ENCODE results near the gene KCTD14.
"Not testable (repeated sequence)": the region's sequence is repeated elsewhere in the genome, so short reads cannot be mapped to it uniquely, and the experiment has no call there.

KCTD14 gene

GRCh38 chr11:78025378-78025777 is 2.3 kb upstream of the KCTD14 start:
- ATAC-seq (replicated peaks): no peak
- H3K36me3 Mint-ChIP-seq: peaks cover 0 to 2% of the 10 kb centered on the region in 2 donors
- H3K9me3 Mint-ChIP-seq: peaks cover 4% of the 10 kb centered on the region in 2 donors
- no peak for DNase-seq
- H3K4me3 Mint-ChIP-seq: no peak overlapping the region
- H3K4me1 Mint-ChIP-seq: peaks cover 3 to 9% of the 10 kb centered on the region in 2 donors
- H3K27ac Mint-ChIP-seq: no peak overlapping the region
- peaks cover 22 to 26% of the 10 kb centered on the region in 2 donors for H3K27me3 Mint-ChIP-seq

- DNase-seq (no peak), ATAC-seq (replicated peaks) (no peak)
- peaks cover 22 to 26% of the 10 kb centered on the region in 2 donors for H3K27me3 Mint-ChIP-seq
- H3K4me3 Mint-ChIP-seq: no peak overlapping the region
- peaks cover 3 to 9% of the 10 kb centered on the region in 2 donors for H3K4me1 Mint-ChIP-seq
- no peak overlapping the region for H3K27ac Mint-ChIP-seq
- H3K9me3 Mint-ChIP-seq: peaks cover 4% of the 10 kb centered on the region in 2 donors
- peaks cover 0 to 2% of the 10 kb centered on the region in 2 donors for H3K36me3 Mint-ChIP-seq
Observed at GRCh38 chr11:78023426-78023825, 350 bp upstream of the KCTD14 start.

GRCh38 chr11:78021611-78022010 is 1.5 kb downstream of the KCTD14 start:
- no peak for DNase-seq
- no peaks in the 10 kb centered on the region for H3K9me3 Mint-ChIP-seq
- no peak overlapping the region for H3K27ac Mint-ChIP-seq
- no peak for ATAC-seq (replicated peaks)
- H3K36me3 Mint-ChIP-seq: peaks cover 0 to 2% of the 10 kb centered on the region in 2 donors
- peaks cover 3 to 9% of the 10 kb centered on the region in 2 donors for H3K4me1 Mint-ChIP-seq
- H3K4me3 Mint-ChIP-seq: no peak overlapping the region
- peaks cover 22 to 26% of the 10 kb centered on the region in 2 donors for H3K27me3 Mint-ChIP-seq

- ATAC-seq (replicated peaks): no peak
Observed at GRCh38 chr11:78020246-78020645, 2.8 kb downstream of the KCTD14 start.

GRCh38 chr11:78019808-78020207 is 3.3 kb downstream of the KCTD14 start:
- no peak for ATAC-seq (replicated peaks)
- Mint-ChIP-seq H3K4me1 (peaks cover 3 to 9% of the 10 kb centered on the region in 2 donors), H3K27me3 (peaks cover 22 to 26% of the 10 kb centered on the region in 2 donors), H3K27ac (no peak overlapping the region), H3K4me3 (no peak overlapping the region), H3K9me3 (no peaks in the 10 kb centered on the region), H3K36me3 (no peaks in the 10 kb centered on the region)
- DNase-seq: no peak

More at GRCh38 chr11:78020246-78020645, 2.8 kb downstream of the KCTD14 start:
- no peak overlapping the region for H3K4me3 Mint-ChIP-seq
- no peaks in the 10 kb centered on the region for H3K36me3 Mint-ChIP-seq
- peaks cover 3 to 9% of the 10 kb centered on the region in 2 donors for H3K4me1 Mint-ChIP-seq
- peaks cover 22 to 26% of the 10 kb centered on the region in 2 donors for H3K27me3 Mint-ChIP-seq
- H3K9me3 Mint-ChIP-seq: no peaks in the 10 kb centered on the region
- DNase-seq: no peak
- H3K27ac Mint-ChIP-seq: no peak overlapping the region

GRCh38 chr11:78015878-78016277 is 7.2 kb downstream of the KCTD14 start:
- H3K4me1 Mint-ChIP-seq: no peaks in the 10 kb centered on the region
- no peak overlapping the region for H3K27ac Mint-ChIP-seq
- H3K36me3 Mint-ChIP-seq: no peaks in the 10 kb centered on the region
- no peak overlapping the region for H3K4me3 Mint-ChIP-seq
- H3K9me3 Mint-ChIP-seq: no peaks in the 10 kb centered on the region
- peaks cover 0 to 4% of the 10 kb centered on the region in 2 donors for H3K27me3 Mint-ChIP-seq
- ATAC-seq (replicated peaks) (no peak), DNase-seq (no peak)

- ATAC-seq (replicated peaks); H3K4me1 Mint-ChIP-seq: not testable (repeated sequence)
Observed at GRCh38 chr11:78014937-78015520, 8.0 kb downstream of the KCTD14 start.

GRCh38 chr11:78011301-78011700 is 11.8 kb downstream of the KCTD14 start:
- H3K4me1 Mint-ChIP-seq: no peaks in the 10 kb centered on the region
- peaks cover 1 to 4% of the 10 kb centered on the region in 2 donors for H3K27me3 Mint-ChIP-seq
- H3K9me3 Mint-ChIP-seq: no peaks in the 10 kb centered on the region
- ATAC-seq (replicated peaks) (no peak), DNase-seq (no peak)
- H3K4me3 Mint-ChIP-seq: no peak overlapping the region
- H3K36me3 Mint-ChIP-seq: no peaks in the 10 kb centered on the region
- H3K27ac Mint-ChIP-seq: no peak overlapping the region

More at GRCh38 chr11:78014937-78015520, 8.0 kb downstream of the KCTD14 start:
- DNase-seq, H3K9me3 Mint-ChIP-seq, H3K36me3 Mint-ChIP-seq, H3K27ac Mint-ChIP-seq, H3K27me3 Mint-ChIP-seq, H3K4me3 Mint-ChIP-seq: not testable (repeated sequence)

- Mint-ChIP-seq H3K27me3 (peaks cover 5 to 8% of the 10 kb centered on the region in 2 donors), H3K27ac (no peak overlapping the region), H3K9me3 (no peaks in the 10 kb centered on the region), H3K36me3 (no peaks in the 10 kb centered on the region), H3K4me1 (no peaks in the 10 kb centered on the region), H3K4me3 (no peak overlapping the region)
- no peak for ATAC-seq (replicated peaks)
- DNase-seq: no peak
Observed at GRCh38 chr11:78010755-78011154, 12.3 kb downstream of the KCTD14 start.

- H3K4me3 Mint-ChIP-seq: no peak overlapping the region
Observed at GRCh38 chr11:78010304-78010703, 12.8 kb downstream of the KCTD14 start.

GRCh38 chr11:78009062-78009461 is 14.0 kb downstream of the KCTD14 start:
- DNase-seq (no peak), ATAC-seq (replicated peaks) (no peak)
- no peaks in the 10 kb centered on the region for H3K4me1 Mint-ChIP-seq
- no peaks in the 10 kb centered on the region for H3K9me3 Mint-ChIP-seq
- no peak overlapping the region for H3K27ac Mint-ChIP-seq
- H3K27me3 Mint-ChIP-seq: peaks cover 4 to 5% of the 10 kb centered on the region in 2 donors
- no peaks in the 10 kb centered on the region for H3K36me3 Mint-ChIP-seq
- H3K4me3 Mint-ChIP-seq: no peak overlapping the region

More at GRCh38 chr11:78010304-78010703, 12.8 kb downstream of the KCTD14 start:
- Mint-ChIP-seq H3K36me3 (no peaks in the 10 kb centered on the region), H3K27ac (no peak overlapping the region), H3K4me1 (no peaks in the 10 kb centered on the region), H3K27me3 (peaks cover 5 to 8% of the 10 kb centered on the region in 2 donors), H3K9me3 (no peaks in the 10 kb centered on the region)
- DNase-seq: no peak
- no peak for ATAC-seq (replicated peaks)

GRCh38 chr11:78000193-78000592 is 22.9 kb downstream of the KCTD14 start:
- ATAC-seq (replicated peaks) (peak; percentile 82 to 87), DNase-seq (peak; percentile 20)
- H3K9me3 Mint-ChIP-seq: no peaks in the 10 kb centered on the region

GRCh38 chr11:77999446-78000030 is 23.5 kb downstream of the KCTD14 start:
- ATAC-seq (replicated peaks) (peak in 1 of 2 donors; percentile 17), DNase-seq (no peak)
- Mint-ChIP-seq H3K4me1 (peaks cover 12 to 34% of the 10 kb centered on the region in 2 donors), H3K9me3 (no peaks in the 10 kb centered on the region), H3K27me3 (no peaks in the 10 kb centered on the region), H3K4me3 (no peak overlapping the region), H3K36me3 (no peaks in the 10 kb centered on the region), H3K27ac (peak overlapping the region; percentile 37)

More at GRCh38 chr11:78000193-78000592, 22.9 kb downstream of the KCTD14 start:
- Mint-ChIP-seq H3K27ac (no peak overlapping the region), H3K27me3 (no peaks in the 10 kb centered on the region), H3K4me3 (no peak overlapping the region), H3K4me1 (peaks cover 12 to 31% of the 10 kb centered on the region in 2 donors), H3K36me3 (no peaks in the 10 kb centered on the region)

GRCh38 chr11:77994434-77995362 is 28.4 kb downstream of the KCTD14 start, which contains the start of gene INTS4:
Gene INTS4 (minus strand): TSS chr11:77994668. CDS start chr11:77994643, 25 bp downstream.
- Mint-ChIP-seq H3K27me3 (no peaks in the 10 kb centered on the region), H3K36me3 (peaks cover 0 to 5% of the 10 kb centered on the region in 2 donors), H3K9me3 (no peaks in the 10 kb centered on the region), H3K27ac (peak within 1 kb of the TSS; percentile 97), H3K4me3 (peak within 1 kb of the TSS; percentile 83 to 90), H3K4me1 (peaks cover 13 to 35% of the 10 kb centered on the region in 2 donors)
- ATAC-seq (replicated peaks) (peak; percentile 98 to 99), DNase-seq (peak; percentile 98)

Measured in stimulated activated naive B cell treated with anti-CD40 and anti-IgM and Interleukin-4, amounts not matched to agents 10 μg/mL and 1 μg/mL and 100 μg/mL, for 72 hours (primary cell).